ENCODE data around the gene AP3S2.

GRCh38 chr15:89826671-89827655 lies 66.8 kb downstream of the AP3S2 start:
- TF ChIP-seq ZNF274 (IDR thresholded peaks at IDR 0.05; ENCODE audit: low read depth, low read length) (no peak), YY1 (IDR thresholded peaks at IDR 0.05; ENCODE audit: insufficient read depth, insufficient read length) (no peak), SUZ12 (IDR thresholded peaks at IDR 0.05; ENCODE audit: extremely low read depth, insufficient read depth, insufficient read length) (no peak)

All from NT2/D1 (cell line).